Measurements from ENCODE around the gene CLDN9.

DNA sequence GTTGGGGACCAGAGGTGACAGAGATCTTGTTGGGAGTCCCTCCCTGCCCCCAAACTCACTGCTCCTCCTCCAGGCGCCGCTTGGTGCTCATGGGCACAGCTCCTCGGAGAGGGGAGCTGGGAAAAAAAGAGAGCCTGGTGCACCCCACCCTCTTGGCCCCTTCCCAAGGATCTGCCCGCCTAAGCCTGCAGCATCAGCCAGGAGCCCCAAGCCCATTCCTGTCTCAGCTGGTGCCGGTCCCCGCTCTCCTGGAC is 10.6 kb downstream of the CLDN9 start:
- TF ChIP-seq, protein P1, sequence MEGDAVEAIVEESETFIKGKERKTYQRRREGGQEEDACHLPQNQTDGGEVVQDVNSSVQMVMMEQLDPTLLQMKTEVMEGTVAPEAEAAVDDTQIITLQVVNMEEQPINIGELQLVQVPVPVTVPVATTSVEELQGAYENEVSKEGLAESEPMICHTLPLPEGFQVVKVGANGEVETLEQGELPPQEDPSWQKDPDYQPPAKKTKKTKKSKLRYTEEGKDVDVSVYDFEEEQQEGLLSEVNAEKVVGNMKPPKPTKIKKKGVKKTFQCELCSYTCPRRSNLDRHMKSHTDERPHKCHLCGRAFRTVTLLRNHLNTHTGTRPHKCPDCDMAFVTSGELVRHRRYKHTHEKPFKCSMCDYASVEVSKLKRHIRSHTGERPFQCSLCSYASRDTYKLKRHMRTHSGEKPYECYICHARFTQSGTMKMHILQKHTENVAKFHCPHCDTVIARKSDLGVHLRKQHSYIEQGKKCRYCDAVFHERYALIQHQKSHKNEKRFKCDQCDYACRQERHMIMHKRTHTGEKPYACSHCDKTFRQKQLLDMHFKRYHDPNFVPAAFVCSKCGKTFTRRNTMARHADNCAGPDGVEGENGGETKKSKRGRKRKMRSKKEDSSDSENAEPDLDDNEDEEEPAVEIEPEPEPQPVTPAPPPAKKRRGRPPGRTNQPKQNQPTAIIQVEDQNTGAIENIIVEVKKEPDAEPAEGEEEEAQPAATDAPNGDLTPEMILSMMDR (IDR thresholded peaks at IDR 0.05) = no peak
- TF ChIP-seq EZH2 (IDR thresholded peaks at IDR 0.05; ENCODE audit: borderline replicate concordance, insufficient read depth, low read depth, low read length, poor library complexity, severe bottlenecking) = no peak
